HepG2 (cell line): Measurements from ENCODE around the gene C14orf93. TPM values are rescaled to one million over a fixed set of nuclear protein-coding genes. Genes with fewer than 3 reads are reported as not detected.
"Not testable (repeated sequence)": the region's sequence is repeated elsewhere in the genome, so short reads cannot be mapped to it uniquely, and the experiment has no call there.

ENCODE experiments used
- ATAC-seq: fragments of 200-7000 bp; cut with Tn5 transposase; 3 replicates; pipeline ENCODE4 v1.9.1; 2020; ENCODE audit warnings: mild to moderate bottlenecking, moderate library complexity
- BruUV-seq: library from RNA; stranded (reverse); fragments of 400-500 nt; replicated peaks from 2 replicates; lab custom pipeline; 2021; lab: Mats Ljungman, UMichigan
- CTCF ChIA-PET: fragments of 300-600 bp; formaldehyde crosslinking; extraction: SDS; loops from one replicate; lab custom pipeline; 2021; ENCODE audit warnings: low total read pairs, inconsistent platforms, low intra/inter-chr PET ratio; lab: Yijun Ruan, JAX
- POLR2A ChIA-PET: fragments of 350-600 bp; sonication (Branson Sonifier 250); formaldehyde crosslinking; loops from one replicate; lab custom pipeline; 2020; ENCODE audit warnings: antibody characterized with exemption, inconsistent platforms; lab: Yijun Ruan, JAX
- DNase-seq: peaks from one replicate; pipeline ENCODE4 v3.0.0-alpha.2; 2015; ENCODE audit warnings: low spot score
- FAIRE-seq: peaks from 3 replicates; lab custom pipeline; 2011; peaks lifted over from hg19 to GRCh38; lab: Jason Lieb, UNC
- H2AFZ ChIP-seq: one replicate; pipeline ENCODE4 v1.6.1; 2011; ENCODE audit warnings: low read length, inconsistent platforms
- H3K27ac ChIP-seq: fragments of 300-600 bp; 3 replicates; pipeline ENCODE4 v1.8.0; 2011; ENCODE audit warnings: mixed run types, mild to moderate bottlenecking, mixed read lengths, low read length, inconsistent platforms; ENCODE audit not compliant: insufficient read depth; ENCODE audit errors: extremely low read length
- H3K27me3 ChIP-seq, 2 experiments: fragments of 200-600 bp in 1 of 2; 2 replicates in 1 of 2; 3 replicates in 1 of 2; pipeline versions ENCODE4 v1.6.0 to v1.8.0; 2011; ENCODE audit warnings: low read length in 2 of 2, mild to moderate bottlenecking in 2 of 2, moderate library complexity in 2 of 2, inconsistent platforms in 1 of 2; ENCODE audit not compliant: insufficient read depth in 2 of 2, control insufficient read depth in 1 of 2
- H3K36me3 ChIP-seq, 2 experiments: fragments of 200-600 bp in 1 of 2; replicated peaks in 1 of 2; 2 replicates in 1 of 2; 3 replicates in 1 of 2; pipeline versions ENCODE4 v1.5.1 to v1.8.0; 2011; ENCODE audit warnings: low read length in 2 of 2, inconsistent platforms in 1 of 2; ENCODE audit not compliant: insufficient read depth in 2 of 2, control insufficient read depth in 1 of 2
- H3K4me1 ChIP-seq: 2 replicates; pipeline ENCODE4 v1.5.1; 2012; ENCODE audit warnings: low read length, inconsistent platforms; ENCODE audit not compliant: insufficient read depth
- H3K4me2 ChIP-seq: 2 replicates; pipeline ENCODE4 v1.6.0; 2011; ENCODE audit warnings: low read depth, low read length, inconsistent platforms
- H3K4me3 ChIP-seq, 3 experiments: fragments of 200-600 bp in 1 of 3; sonication (generic), shearing (Covaris generic) in 1 of 3; replicated peaks in 1 of 3; 2 replicates each; pipeline ENCODE4 v1.5.1; 2011 to 2016; ENCODE audit warnings: low read length in 3 of 3, inconsistent platforms in 2 of 3, low read depth in 2 of 3, mild to moderate bottlenecking in 2 of 3, control low read depth in 1 of 3, mixed read lengths in 1 of 3; ENCODE audit not compliant: insufficient read depth in 1 of 3
- H3K79me2 ChIP-seq: one replicate; pipeline ENCODE4 v1.6.1; 2011; ENCODE audit warnings: low read length, inconsistent platforms; ENCODE audit not compliant: insufficient read depth
- H3K9ac ChIP-seq: 2 replicates; pipeline ENCODE4 v1.6.0; 2011; ENCODE audit warnings: mild to moderate bottlenecking, low read depth, low read length, inconsistent platforms; ENCODE audit not compliant: insufficient read depth
- H3K9me3 ChIP-seq: 2 replicates; pipeline ENCODE4 v1.5.1; 2012; ENCODE audit warnings: mild to moderate bottlenecking, low read length
- H4K20me1 ChIP-seq: 2 replicates; pipeline ENCODE4 v1.6.0; 2011; ENCODE audit warnings: inconsistent platforms, mild to moderate bottlenecking, low read length, moderate library complexity; ENCODE audit not compliant: insufficient read depth
- HIVEP1 ChIP-seq: sonication (generic); formaldehyde crosslinking; IDR thresholded peaks from 2 replicates; pipeline ENCODE4 v1.4.0; 2020; ENCODE audit warnings: mild to moderate bottlenecking, missing genetic modification reagents
- NFE2L2 ChIP-seq: fragments of 150-350 bp; IDR thresholded peaks from 2 replicates; pipeline ENCODE4 v1.6.1; 2014; ENCODE audit warnings: low read length
- PTBP1 ChIP-seq: fragments of 200-400 bp; formaldehyde crosslinking; IDR thresholded peaks from 2 replicates; pipeline ENCODE4 v1.6.1; 2018; ENCODE audit warnings: low read length, low read depth; ENCODE audit not compliant: poor library complexity, severe bottlenecking
- ZNF121 ChIP-seq: sonication (generic); formaldehyde crosslinking; IDR thresholded peaks from 2 replicates; pipeline ENCODE4 v1.5.0; 2020; ENCODE audit warnings: mild to moderate bottlenecking, missing genetic modification reagents
- ZNF704 ChIP-seq: sonication (generic); formaldehyde crosslinking; IDR thresholded peaks from 2 replicates; pipeline ENCODE4 v1.8.1; 2023; ENCODE audit warnings: mild to moderate bottlenecking, inconsistent platforms, moderate library complexity, missing genetic modification reagents, borderline replicate concordance
- WGBS: methylation state at CpG from one replicate; pipeline ENCODE4 v1.1.6; 2017; ENCODE audit warnings: low lambda C conversion rate; 5-methylcytosine and 5-hydroxymethylcytosine counted together
- in situ Hi-C: cut with HindIII; loops from 2 replicates; pipeline ENCODE4 v1.10.0; 2017; ENCODE audit warnings: low pct_unique_long_range_greater_than_20kb; ENCODE audit not compliant: extremely low pct_ligation_motif_present
- intact Hi-C: fragments of 100-400 bp; cut with micrococcal nuclease; formaldehyde crosslinking; loops from one replicate; pipeline ENCODE4 v1.10.0; 2022; ENCODE audit not compliant: unreplicated experiment
- polyA plus RNA-seq, 8 experiments: library from polyadenylated mRNA; depleted of rRNA in 3 of 8; stranded (reverse) in 7 of 8; unstranded in 1 of 8; fragments of >200 nt; fragmentation: Illumina TruSeq in 4 of 8; extraction: Trizol in 4 of 8; gene quantifications; 2 replicates each; pipeline versions ENCODE4 v1.2.1 to v1.2.3, GENCODE V29; 2011 to 2016; ENCODE audit warnings: low read depth in 4 of 8, missing spikeins in 1 of 8, mixed read lengths in 1 of 8; ENCODE audit not compliant: insufficient read depth in 1 of 8
- total RNA-seq, 5 experiments: library from RNA; depleted of rRNA; stranded (reverse); fragments of >200 nt; fragmentation: Illumina TruSeq; extraction: Trizol; gene quantifications; 2 replicates each; pipeline ENCODE4 v1.2.3, GENCODE V29; 2016; ENCODE audit warnings: low read depth in 1 of 5
- TF ChIP-seq, protein P1 (sequence below): sonication (generic); formaldehyde crosslinking; IDR thresholded peaks from 2 replicates; pipeline ENCODE4 v1.5.0; 2020; ENCODE audit warnings: mild to moderate bottlenecking, missing genetic modification reagents

C14orf93 gene
- total and polyA plus RNA-seq, 2 of the 13 experiments (the other 11 are each of a cell fraction or from before 2014, with no cell fraction given), result 11.4 to 22.5 TPM

DNA sequence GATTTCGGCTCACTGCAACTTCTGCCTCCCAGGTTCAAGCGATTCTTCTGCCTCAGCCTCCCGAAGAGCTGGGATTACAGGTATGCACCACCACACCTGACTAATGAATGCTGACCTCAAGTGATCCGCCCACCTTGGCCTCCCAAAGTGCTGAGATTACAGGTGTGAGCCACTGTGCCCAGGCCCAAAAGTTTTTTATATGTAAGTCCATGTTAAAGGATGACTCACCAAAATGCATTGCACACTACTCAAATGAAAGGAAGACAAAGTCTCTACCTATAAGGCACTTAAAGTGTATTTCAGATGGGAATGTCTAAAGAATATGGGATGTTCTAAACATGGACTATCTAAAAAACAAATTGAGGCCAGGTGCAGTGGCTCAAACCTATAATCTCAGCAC lies 5.7 kb downstream of the C14orf93 start:
- H3K9ac ChIP-seq, H3K27ac ChIP-seq, H3K4me3 ChIP-seq, intact Hi-C loops, DNase-seq, BruUV-seq, in situ Hi-C loops, CTCF ChIA-PET, H2AFZ ChIP-seq, H3K79me2 ChIP-seq, H4K20me1 ChIP-seq, H3K9me3 ChIP-seq, H3K27me3 ChIP-seq, ATAC-seq, H3K4me2 ChIP-seq, H3K36me3 ChIP-seq, FAIRE-seq: not testable (repeated sequence)
- POLR2A ChIA-PET, result interaction anchor here (1.3 kb wide), 1 partner anchor 27 kb away, joined by 3 read pairs; no protein-coding TSS in a partner anchor
- 0 out of 2 replicates have a peak, but pooled peaks have one; percentile 8 for TF ChIP-seq NFE2L2
- 0 out of 2 replicates have a peak, but pooled peaks have one; percentile 36 for TF ChIP-seq ZNF704 (CRISPR knock-in tag)
- TF ChIP-seq HIVEP1 (CRISPR knock-in tag), result peak; percentile 55; the same call in 1 of the 2 replicates
- WGBS, result 98% methylated on average over 4 of the region's 4 CpGs
- H3K4me1 ChIP-seq, result peaks cover 36% of the 10 kb centered on the region

DNA sequence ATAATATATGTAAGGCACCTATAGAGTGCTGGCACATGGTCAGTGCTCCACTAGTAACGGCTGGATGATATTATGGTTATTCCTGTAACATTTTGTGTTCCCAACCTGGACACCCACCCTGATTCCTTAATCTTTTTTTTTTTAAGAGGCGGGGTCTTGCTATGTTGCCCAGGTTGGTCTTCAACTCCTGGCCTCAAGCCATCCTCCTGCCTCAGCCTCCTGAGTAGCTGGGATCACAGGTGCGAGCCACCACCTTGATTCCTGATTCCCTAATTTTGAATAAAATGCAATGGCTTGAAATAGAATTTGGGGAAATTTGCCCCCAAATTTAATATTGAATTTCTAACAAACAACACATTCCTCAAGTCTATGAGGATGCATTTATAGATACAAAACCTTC lies 7.4 kb downstream of the C14orf93 start:
- Histone ChIP-seq H3K36me3 (peaks cover 0 to 3% of the 10 kb centered on the region in 2 experiments; a peak in 1 of 5 replicates), H3K9ac (no peak overlapping the region), H3K4me2 (no peak overlapping the region), H4K20me1 (no peaks in the 10 kb centered on the region), H3K9me3 (no peaks in the 10 kb centered on the region), H3K4me3 (no peak overlapping the region), H3K79me2 (peaks cover 2% of the 10 kb centered on the region), H3K27ac (no peak overlapping the region), H2AFZ (no peak overlapping the region), H3K27me3 (no peaks in the 10 kb centered on the region), H3K4me1 (peaks cover 20% of the 10 kb centered on the region)
- intact Hi-C loops (no loop called here), in situ Hi-C loops (no loop called here)
- FAIRE-seq (no peak), ATAC-seq (no peak), DNase-seq (no peak)
- WGBS, result 98% methylated on average over 3 of the region's 3 CpGs
- no TSS peak for BruUV-seq
- CTCF ChIA-PET, result no interaction called here
- TF ChIP-seq PTBP1 (no peak), ZNF121 (0 out of 2 replicates have a peak, but pooled peaks have one; percentile 50)
- TF ChIP-seq, protein P1, sequence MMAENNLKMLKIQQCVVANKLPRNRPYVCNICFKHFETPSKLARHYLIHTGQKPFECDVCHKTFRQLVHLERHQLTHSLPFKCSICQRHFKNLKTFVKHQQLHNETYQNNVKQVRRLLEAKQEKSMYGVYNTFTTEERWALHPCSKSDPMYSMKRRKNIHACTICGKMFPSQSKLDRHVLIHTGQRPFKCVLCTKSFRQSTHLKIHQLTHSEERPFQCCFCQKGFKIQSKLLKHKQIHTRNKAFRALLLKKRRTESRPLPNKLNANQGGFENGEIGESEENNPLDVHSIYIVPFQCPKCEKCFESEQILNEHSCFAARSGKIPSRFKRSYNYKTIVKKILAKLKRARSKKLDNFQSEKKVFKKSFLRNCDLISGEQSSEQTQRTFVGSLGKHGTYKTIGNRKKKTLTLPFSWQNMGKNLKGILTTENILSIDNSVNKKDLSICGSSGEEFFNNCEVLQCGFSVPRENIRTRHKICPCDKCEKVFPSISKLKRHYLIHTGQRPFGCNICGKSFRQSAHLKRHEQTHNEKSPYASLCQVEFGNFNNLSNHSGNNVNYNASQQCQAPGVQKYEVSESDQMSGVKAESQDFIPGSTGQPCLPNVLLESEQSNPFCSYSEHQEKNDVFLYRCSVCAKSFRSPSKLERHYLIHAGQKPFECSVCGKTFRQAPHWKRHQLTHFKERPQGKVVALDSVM (CRISPR knock-in tag), result peak; percentile 57; the same call in 1 of the 2 replicates
- POLR2A ChIA-PET, result interaction anchor here (2.2 to 3.1 kb wide), 2 partner anchors 16 to 26 kb away, joined by 6 to 7 read pairs; no protein-coding TSS in a partner anchor
